ENCODE data around the gene HLA-A. TPM values are rescaled to one million over a fixed set of nuclear protein-coding genes. Genes with fewer than 3 reads are reported as not detected.
A peak's percentile ranks its signal among the peaks of the same experiment; 100 is the strongest.

Gene HLA-A
- total and polyA plus RNA-seq, 2 of the 13 experiments (the other 11 are each of a cell fraction or from before 2014, with no cell fraction given) = 345 to 527 TPM

GRCh38 chr6:29926413-29927274 is 15.7 kb upstream of the HLA-A start (continued):
- TF ChIP-seq ATF4 (CRISPR knock-in tag; IDR thresholded peaks at IDR 0.05) (no peak), ZBTB26 (CRISPR knock-in tag; IDR thresholded peaks at IDR 0.05; ENCODE audit: borderline replicate concordance) (no peak), YY1 (IDR thresholded peaks at IDR 0.05; ENCODE audit: insufficient read depth, insufficient replicate concordance, low read depth, low read length) (peak; percentile 11), ZNF646 (CRISPR knock-in tag; IDR thresholded peaks at IDR 0.05) (no peak), ZBTB46 (CRISPR knock-in tag; IDR thresholded peaks at IDR 0.05; ENCODE audit: borderline replicate concordance) (no peak), GRHL1 (CRISPR knock-in tag; conservative IDR thresholded peaks at IDR 0.05) (no peak), MED13 (CRISPR knock-in tag; IDR thresholded peaks at IDR 0.05) (no peak), DRAP1 (CRISPR knock-in tag; IDR thresholded peaks at IDR 0.05) (0 out of 2 replicates have a peak, but pooled peaks have one; percentile 32), NBN (conservative IDR thresholded peaks at IDR 0.05) (no peak), ZNF225 (CRISPR knock-in tag; IDR thresholded peaks at IDR 0.05) (0 out of 2 replicates have a peak, but pooled peaks have one; percentile 2), SMYD3 (CRISPR knock-in tag; IDR thresholded peaks at IDR 0.05) (no peak), ZNF3 (CRISPR knock-in tag; IDR thresholded peaks at IDR 0.05) (no peak), ZNF883 (CRISPR knock-in tag; IDR thresholded peaks at IDR 0.05; ENCODE audit: not compliant biosample characterization) (peak; percentile 3), DR1 (CRISPR knock-in tag; IDR thresholded peaks at IDR 0.05) (no peak)

Data from HepG2 (cell line).